GM18519 (cell line): ENCODE results near the gene ZNRF2.

Experiments
- ATAC-seq: cut with Tn5 transposase; IDR thresholded peaks from one replicate; pipeline ENCODE4 v1.9.1; 2021; ENCODE audit warnings: mild to moderate bottlenecking, moderate library complexity; ENCODE audit not compliant: unreplicated experiment, low FRiP score

The ZNRF2 gene

DNA sequence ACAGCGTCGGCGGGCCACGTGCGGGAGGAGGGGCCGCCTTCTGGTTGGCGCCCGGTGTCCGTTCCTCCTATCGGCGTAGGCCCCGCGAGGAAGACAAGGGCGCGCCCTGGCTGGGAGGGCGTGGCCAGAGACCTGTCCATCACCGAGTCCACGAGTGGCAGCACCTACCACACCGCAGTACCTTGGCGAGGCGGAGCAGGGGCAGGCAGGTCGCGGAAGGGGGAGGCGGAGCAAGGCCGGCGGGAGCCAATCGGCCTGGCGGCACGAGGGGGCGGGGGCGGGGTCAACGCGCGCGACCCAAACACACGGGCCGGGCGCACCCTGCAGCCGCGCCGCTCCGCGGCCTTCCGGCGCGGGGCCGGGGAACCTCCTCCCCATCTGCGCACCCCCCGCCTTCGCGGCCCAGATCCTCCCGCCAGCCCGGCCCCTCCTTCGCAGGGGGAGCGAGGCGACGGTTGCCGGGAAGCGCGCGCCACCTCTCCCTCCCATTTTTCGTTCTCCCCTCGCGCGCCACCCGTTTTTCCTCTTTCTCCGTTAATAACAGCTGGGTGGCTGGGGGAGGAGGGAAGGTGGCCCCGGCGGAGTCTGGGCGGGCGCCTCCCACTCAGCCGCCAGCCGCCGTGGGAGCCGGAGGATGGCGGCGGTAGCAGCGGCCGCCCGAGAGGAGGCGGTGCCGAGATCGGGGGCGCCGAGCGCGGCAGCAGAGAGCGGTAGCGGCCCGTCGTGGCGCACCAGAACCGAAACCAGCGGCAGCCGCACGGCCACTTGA lies at the start of gene ZNRF2:
Gene ZNRF2, plus strand, starts transcription at position 300 of the 769 bp plus-strand sequence. CDS start 761 bp downstream, outside the sequence.
- peak; percentile 85 for ATAC-seq

- ATAC-seq = no peak
These were observed 47.1 kb upstream of the ZNRF2 start for GRCh38 chr7:30237271-30237695.

- peak; percentile 45 for ATAC-seq
These were observed 45.5 kb upstream of the ZNRF2 start for GRCh38 chr7:30238721-30239441.

- no peak for ATAC-seq
These were observed 44.1 kb upstream of the ZNRF2 start for GRCh38 chr7:30240106-30240800.

DNA sequence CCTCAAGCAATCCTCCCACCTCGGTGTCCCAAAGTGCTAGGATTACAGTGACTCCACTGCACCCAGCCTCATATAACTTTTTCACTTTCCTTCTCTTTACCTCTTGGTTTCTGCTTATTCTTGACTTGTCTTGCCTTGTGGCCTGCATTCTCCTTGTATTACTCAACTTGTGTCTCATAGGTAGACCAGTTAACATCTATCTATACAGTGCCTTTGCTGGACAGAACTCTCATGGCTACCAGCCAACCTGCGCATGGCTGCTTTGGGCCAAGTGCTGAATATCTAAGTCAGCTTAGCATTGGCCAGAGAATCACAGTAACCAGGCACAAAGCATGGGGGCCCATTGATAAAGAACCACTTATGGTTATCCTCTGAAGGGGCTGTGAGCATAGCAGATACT lies 42.6 kb upstream of the ZNRF2 start:
- ATAC-seq = no peak

- no peak for ATAC-seq
These were observed 40.1 kb upstream of the ZNRF2 start for GRCh38 chr7:30244340-30244739.

- ATAC-seq = no peak
These were observed 38.5 kb upstream of the ZNRF2 start for GRCh38 chr7:30245913-30246312.

DNA sequence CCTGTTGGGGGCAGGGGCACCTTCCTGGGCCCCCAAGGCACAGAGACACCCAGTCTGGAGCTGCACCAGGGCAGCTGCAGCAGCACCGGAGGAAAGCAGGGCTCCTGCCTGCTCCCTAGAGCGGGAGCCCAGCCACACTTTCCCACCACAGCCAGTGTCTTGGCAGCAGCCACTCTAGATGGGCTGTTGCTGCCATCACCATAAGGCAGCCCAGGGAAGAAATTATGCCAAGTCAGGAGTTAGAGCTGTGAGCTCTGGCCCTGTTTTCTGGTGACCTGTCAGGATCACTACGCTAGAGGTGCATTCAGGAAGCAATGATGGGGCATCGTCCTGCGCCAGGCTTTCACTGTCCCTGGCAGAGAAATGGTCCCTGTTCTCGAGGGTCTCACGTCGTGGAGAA lies 38.0 kb upstream of the ZNRF2 start:
- no peak for ATAC-seq

DNA sequence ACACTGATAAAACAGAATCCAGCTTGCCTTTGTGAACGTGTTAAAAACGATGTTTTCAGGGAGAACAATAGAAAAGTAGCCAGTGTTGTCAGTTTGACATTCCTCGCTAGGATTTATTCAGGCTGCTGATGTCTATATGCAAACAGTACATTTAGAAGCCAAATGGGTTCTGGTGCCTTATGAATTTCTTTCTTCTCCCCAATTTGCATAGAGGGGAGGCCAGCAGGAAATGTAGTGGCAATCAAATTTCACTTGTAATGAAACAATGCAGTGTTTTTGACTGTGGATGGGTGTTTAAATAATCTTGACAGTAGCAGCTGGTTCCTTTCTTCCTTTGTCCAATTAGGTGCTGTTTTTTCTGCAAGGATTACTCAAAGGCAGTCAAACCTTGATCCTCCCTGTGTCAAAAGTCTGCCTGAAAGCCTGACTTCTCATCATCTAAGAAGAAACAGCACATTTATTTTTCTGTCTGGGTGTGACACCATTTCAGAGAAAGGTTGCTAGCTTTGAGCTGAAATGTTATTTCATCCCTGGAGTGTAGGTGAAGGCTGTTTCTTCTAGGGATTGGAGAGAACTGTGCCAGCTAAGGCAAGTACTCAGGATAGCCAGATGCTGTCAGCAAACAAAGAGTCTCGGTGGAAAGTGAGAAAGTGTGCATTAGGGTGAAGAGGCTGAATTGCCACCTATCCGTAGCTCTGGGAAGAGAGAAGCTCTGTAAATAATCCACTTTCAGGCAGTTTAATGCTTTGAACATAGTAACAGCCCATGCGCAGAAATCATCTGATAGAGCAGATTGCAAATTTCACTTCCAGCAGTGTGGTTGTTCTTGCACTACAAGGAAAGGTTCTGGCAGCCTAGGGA lies 36.6 kb upstream of the ZNRF2 start:
- ATAC-seq = no peak

GRCh38 chr7:30249316-30249715 lies 35.1 kb upstream of the ZNRF2 start:
- ATAC-seq = no peak

- no peak for ATAC-seq
These were observed 34.2 kb upstream of the ZNRF2 start for GRCh38 chr7:30249986-30250774.

DNA sequence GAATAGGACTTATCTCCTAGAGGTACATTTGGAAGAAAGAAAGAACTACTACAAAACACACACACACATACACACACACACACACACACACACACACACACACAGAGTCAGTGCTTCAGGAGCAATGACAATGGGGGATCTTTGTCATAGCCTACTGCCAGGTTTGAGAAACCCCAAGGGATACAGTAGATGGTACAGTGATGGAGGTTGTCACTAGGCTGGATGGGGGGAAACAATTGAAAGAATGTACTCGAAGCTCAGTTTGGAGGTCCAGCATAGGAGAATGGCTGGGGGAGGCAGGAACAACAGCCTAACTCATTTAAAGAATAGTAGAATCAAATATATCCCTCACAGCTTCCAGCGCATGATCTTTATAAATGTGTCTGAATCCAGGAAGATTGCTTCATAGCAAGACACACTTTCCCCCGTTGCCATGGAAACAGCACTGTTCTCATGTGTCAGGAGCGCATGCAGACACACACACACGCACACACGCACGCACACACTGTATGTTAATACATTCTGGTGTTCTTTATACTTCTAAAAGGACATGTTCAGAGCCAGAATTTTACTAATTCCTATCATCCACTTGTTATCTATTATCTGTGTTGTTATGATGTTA lies 32.6 kb upstream of the ZNRF2 start:
- ATAC-seq = no peak

DNA sequence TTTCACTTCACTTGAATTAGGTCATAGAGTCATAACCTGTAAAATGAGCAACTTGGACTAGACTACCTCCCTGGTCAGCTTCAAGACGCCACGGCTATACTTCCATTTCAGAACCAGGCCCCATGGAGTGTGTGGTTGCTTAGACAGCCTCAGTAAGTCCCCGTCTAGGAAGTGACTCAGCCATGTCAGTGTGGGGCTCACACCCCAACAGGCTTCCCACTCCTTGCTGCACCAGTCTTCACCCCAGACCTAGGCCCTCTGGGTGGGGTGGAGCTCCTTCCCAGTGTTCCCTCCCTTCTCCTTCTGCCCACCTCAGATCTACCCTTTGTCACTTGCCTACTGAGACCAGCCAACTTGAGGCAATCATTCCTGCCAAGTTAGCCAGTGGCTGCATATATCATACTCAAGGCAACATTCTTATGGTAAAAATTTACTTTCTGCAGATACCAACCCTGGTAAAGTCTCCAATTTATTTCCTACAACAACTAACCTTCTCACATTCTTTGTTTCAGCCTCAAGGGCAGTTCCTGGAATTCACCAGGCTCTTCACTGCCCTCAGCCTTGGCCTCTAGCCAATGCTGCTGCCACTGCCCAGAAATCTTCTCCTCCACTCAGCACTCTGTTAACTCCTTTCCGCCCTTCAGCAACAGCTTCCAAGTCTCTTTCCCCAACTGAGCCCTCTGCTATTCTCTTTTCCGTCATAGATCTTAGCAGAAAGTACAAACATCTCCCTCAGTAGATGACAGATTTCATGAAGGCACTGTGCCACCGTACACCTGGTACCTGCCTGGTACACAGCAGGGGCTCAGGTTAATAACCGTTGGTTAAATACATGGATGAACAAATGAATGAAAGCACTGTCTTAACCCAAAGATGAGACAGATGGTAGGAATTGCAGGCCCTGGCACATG lies 31.3 kb upstream of the ZNRF2 start:
- no peak for ATAC-seq

- no peak for ATAC-seq
These were observed 30.6 kb upstream of the ZNRF2 start for GRCh38 chr7:30253796-30254165.

- no peak for ATAC-seq
These were observed 30.1 kb upstream of the ZNRF2 start for GRCh38 chr7:30254248-30254647.

DNA sequence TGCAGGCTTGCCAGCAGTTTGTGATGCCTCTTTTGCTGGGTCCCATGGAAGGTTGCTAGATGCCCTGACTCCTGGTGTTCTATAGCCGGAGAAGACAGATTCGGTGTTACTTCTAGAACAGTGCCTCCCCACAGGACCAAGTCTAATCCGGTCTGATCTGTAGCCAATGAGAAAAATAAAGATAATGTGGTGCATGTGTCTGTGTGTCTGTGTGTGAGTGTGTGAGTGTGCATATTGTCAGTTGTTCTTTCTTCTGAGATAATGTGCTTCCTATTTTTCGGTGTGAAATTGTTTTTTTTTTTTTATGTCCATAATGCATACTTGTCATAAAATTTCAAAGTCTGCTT lies 29.7 kb upstream of the ZNRF2 start:
- ATAC-seq = no peak

- no peak for ATAC-seq
These were observed 29.2 kb upstream of the ZNRF2 start for GRCh38 chr7:30255064-30255769.
